Ovary (tissue), 9 donors: ENCODE data around the gene LTK. TPM values are rescaled to one million over a fixed set of nuclear protein-coding genes. Genes with fewer than 3 reads are reported as not detected.
A peak's percentile ranks its signal among the peaks of the same experiment; 100 is the strongest.

Experiments
- DNase-seq, 5 donors: peaks; one replicate each; pipeline ENCODE4 v3.0.0-alpha.2; 2019 to 2020
- H3K27ac ChIP-seq, 2 donors: fragments of 200-600 bp; one replicate each; pipeline versions ENCODE4 v1.5.1 to v1.8.0; 2019 to 2022
- H3K27me3 ChIP-seq: fragments of 200-600 bp; one replicate; pipeline ENCODE4 v1.8.0; 2022
- H3K36me3 ChIP-seq: fragments of 200-600 bp; sonication (generic); one replicate; pipeline ENCODE4 v1.5.1; 2019
- H3K4me1 ChIP-seq: one replicate; pipeline ENCODE4 v1.8.1; 2013; ENCODE audit warnings: mild to moderate bottlenecking, moderate library complexity; ENCODE audit not compliant: insufficient read depth
- H3K4me3 ChIP-seq: fragments of 200-600 bp; sonication (generic); one replicate; pipeline ENCODE4 v1.5.1; 2017
- H3K9me3 ChIP-seq, 2 donors: fragments of 200-600 bp in 1 of 2; sonication (generic) in 1 of 2; one replicate each; pipeline versions ENCODE4 v1.5.1 to v1.8.1; 2013 to 2019; ENCODE audit warnings: mild to moderate bottlenecking in 1 of 2, moderate library complexity in 1 of 2
- EP300 ChIP-seq: sonication (generic); formaldehyde crosslinking; IDR thresholded peaks from one replicate; pipeline ENCODE4 v1.6.1; 2017; ENCODE audit warnings: antibody characterized with exemption
- POLR2A ChIP-seq: fragments of 450-650 bp; IDR thresholded peaks from one replicate; pipeline ENCODE4 v1.6.1; 2017; ENCODE audit warnings: antibody characterized with exemption, mild to moderate bottlenecking, moderate library complexity
- WGBS, 3 donors: extraction: QIAGEN DNeasy Blood & Tissue Kit in 1 of 3; methylation state at CpG; one replicate each; pipeline versions ENCODE4 v1.1.5 to v1.1.7; 2013 to 2017; 5-methylcytosine and 5-hydroxymethylcytosine counted together
- intact Hi-C, 4 donors: fragments of 100-400 bp; cut with DNase I; formaldehyde crosslinking; loops; one replicate each; pipeline versions ENCODE4 v1.11.0 to v1.15.1; 2022 to 2023
- polyA plus RNA-seq, 2 donors: library from polyadenylated mRNA; stranded (reverse); fragments of 200-250 nt in 1 of 2; fragments of 350-450 nt in 1 of 2; fragmentation: Illumina TruSeq in 1 of 2; extraction: RNeasy Lipid Tissue Mini Kit (QIAGEN cat#74804) in 1 of 2; gene quantifications; one replicate each; pipeline ENCODE4 v1.2.3, GENCODE V29; 2013 to 2014
- total RNA-seq, 7 donors: library from RNA; depleted of rRNA in 2 of 7; stranded (reverse); fragments of >200 nt in 2 of 7; fragmentation: NEBNext Ultra II Directional in 3 of 7; extraction: Animal tissue kit (Norgen Biotek cat#: 25700) in 3 of 7; gene quantifications; one replicate each; pipeline versions ENCODE4 v1.1.0 to v1.2.4, GENCODE V29; 2016 to 2023
- TF ChIP-seq, protein P1 (sequence below), 3 donors: fragments of 450-650 bp in 2 of 3; fragments of 200-600 bp in 1 of 3; IDR thresholded peaks; one replicate each; pipeline versions ENCODE4 v1.5.1 to v1.8.0; 2016 to 2022; ENCODE audit warnings: antibody characterized with exemption in 3 of 3, mild to moderate bottlenecking in 1 of 3
- donor health status: DM: no; HTN: no; CAD: no; lungs with moderate emphysema.
- donor health status: DM: no; HTN: no; CAD: no.
- donor health status: Bipolar disorder and iron deficiency.
- donor health status: DM: yes; HTN: yes; CAD: no.
- donor health status: DM: no; HTN: no; CAD: no.
- donor health status: DM: yes; HTN: yes; CAD: no.

LTK gene
- total and polyA plus RNA-seq, 9 donors: 0.17 to 0.46 (median 0.30) TPM; not detected in 4

DNA sequence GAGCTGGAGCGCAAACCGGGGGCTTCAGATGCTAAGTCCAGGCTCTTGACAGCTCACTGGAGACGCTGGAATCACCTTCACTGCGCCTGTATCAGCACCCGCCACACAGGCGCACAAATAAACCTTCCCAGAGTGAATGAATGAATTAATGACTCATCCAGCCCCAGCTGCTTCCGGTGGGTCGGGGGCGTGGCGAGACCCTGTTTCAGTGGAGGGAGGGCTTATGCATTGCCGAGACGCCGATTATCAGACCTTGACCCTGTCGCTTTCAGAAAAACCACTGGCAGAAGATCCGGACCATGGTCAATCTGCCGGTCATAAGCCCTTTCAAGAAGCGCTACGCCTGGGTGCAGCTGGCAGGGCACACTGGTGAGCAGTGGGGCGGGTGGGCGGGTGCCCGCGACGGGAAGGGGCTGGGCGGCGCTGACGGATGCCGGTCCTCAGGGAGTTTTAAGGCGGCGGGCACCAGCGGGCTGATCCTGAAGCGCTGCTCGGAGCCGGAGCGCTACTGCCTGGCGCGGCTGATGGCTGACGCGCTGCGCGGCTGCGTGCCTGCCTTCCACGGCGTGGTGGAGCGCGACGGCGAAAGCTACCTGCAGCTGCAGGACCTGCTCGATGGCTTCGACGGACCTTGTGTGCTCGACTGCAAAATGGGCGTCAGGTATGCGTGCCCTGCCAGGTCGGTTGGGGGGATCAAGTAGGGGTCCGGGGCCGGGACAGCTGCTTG lies 12.3 kb downstream of the LTK start:
- WGBS, 3 donors: 3 to 9% (median 4%) methylated on average over 56 of the region's 56 CpGs
- H3K27me3 ChIP-seq: peaks cover 4% of the 10 kb centered on the region
- H3K36me3 ChIP-seq: no peaks in the 10 kb centered on the region
- intact Hi-C loops: no loop called here
- no peak overlapping the region for H3K4me3 ChIP-seq
- TF ChIP-seq, protein P1, sequence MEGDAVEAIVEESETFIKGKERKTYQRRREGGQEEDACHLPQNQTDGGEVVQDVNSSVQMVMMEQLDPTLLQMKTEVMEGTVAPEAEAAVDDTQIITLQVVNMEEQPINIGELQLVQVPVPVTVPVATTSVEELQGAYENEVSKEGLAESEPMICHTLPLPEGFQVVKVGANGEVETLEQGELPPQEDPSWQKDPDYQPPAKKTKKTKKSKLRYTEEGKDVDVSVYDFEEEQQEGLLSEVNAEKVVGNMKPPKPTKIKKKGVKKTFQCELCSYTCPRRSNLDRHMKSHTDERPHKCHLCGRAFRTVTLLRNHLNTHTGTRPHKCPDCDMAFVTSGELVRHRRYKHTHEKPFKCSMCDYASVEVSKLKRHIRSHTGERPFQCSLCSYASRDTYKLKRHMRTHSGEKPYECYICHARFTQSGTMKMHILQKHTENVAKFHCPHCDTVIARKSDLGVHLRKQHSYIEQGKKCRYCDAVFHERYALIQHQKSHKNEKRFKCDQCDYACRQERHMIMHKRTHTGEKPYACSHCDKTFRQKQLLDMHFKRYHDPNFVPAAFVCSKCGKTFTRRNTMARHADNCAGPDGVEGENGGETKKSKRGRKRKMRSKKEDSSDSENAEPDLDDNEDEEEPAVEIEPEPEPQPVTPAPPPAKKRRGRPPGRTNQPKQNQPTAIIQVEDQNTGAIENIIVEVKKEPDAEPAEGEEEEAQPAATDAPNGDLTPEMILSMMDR (IDR thresholded peaks at IDR 0.05): no peak
- TF ChIP-seq EP300 (no peak), POLR2A (no peak)
- H3K27ac ChIP-seq: no peak overlapping the region
- no peaks in the 10 kb centered on the region for H3K9me3 ChIP-seq
- DNase-seq: no peak
- peaks cover 7% of the 10 kb centered on the region for H3K4me1 ChIP-seq

DNA sequence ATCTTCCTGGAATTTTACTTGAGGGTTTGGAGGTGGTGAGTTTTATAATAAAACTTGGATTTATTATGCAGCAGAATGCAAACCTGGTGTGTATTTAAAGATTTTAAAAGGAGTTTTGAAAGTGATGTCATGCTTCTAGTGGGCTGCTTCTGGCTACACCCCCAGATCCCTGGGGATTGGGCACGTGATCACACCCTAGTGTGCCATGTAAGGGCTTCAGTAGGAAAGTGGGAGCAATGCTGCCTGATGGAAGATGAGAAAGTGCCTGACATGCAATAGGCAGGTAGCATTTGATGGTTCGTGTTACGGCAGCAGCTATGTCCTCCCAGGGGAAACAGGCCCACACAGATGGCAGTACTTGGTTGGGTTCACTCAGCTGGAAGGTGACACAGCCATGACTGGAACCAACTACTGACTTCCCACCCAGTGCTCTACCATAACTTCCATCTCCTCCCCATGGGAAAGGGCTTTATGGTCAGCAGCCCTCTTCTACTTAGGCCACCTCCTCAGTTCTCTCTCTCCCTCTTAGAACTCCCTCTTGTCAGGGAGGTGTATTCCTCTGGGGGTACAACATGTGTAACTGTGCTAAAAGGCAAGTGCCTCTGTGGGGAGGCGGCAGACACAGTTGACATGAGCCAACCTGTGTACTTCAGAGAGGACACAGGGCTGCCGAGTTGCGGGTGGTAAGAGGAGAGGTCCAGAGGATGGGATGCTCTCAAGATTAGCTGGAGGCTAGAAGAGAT lies 14.3 kb downstream of the LTK start:
- H3K4me1 ChIP-seq: peaks cover 12% of the 10 kb centered on the region
- H3K27me3 ChIP-seq: peaks cover 4% of the 10 kb centered on the region
- H3K4me3 ChIP-seq: no peak overlapping the region
- H3K9me3 ChIP-seq: no peaks in the 10 kb centered on the region
- intact Hi-C loops: no loop called here
- H3K27ac ChIP-seq: no peak overlapping the region
- H3K36me3 ChIP-seq: no peaks in the 10 kb centered on the region
- DNase-seq: no peak
- TF ChIP-seq, protein P1 (IDR thresholded peaks at IDR 0.05): no peak
- no peak for TF ChIP-seq POLR2A
- TF ChIP-seq EP300: no peak
- WGBS, 3 donors: 90 to 97% (median 91%) methylated on average over 6 of the region's 6 CpGs

DNA sequence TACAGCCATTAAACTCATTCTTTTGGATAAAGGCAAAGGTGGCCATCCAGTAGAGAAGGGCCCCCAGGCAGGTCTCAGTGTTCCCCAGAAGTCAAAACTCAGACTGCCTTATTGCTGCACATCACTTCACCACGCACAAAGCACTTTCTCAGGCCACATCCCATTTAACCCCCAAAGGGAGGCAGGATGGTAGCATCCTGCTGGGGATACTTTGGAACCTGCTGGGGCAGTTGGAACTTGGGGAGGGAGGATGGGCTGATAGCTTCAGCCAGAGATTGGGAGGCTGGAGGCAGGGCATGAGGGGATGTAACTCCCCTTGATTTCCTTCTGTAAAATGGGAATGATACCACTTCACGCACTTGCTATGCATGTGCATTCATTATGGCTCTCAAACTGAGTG lies 15.0 kb downstream of the LTK start:
- H3K9me3 ChIP-seq: no peaks in the 10 kb centered on the region
- 86 to 88% (median 87%) methylated on average over 2 of the region's 2 CpGs for WGBS, 3 donors
- no peak overlapping the region for H3K27ac ChIP-seq
- intact Hi-C loops: no loop called here
- H3K36me3 ChIP-seq: no peaks in the 10 kb centered on the region
- TF ChIP-seq EP300 (no peak), POLR2A (no peak)
- TF ChIP-seq, protein P1 (IDR thresholded peaks at IDR 0.05): no peak
- no peak for DNase-seq
- no peak overlapping the region for H3K4me3 ChIP-seq
- H3K4me1 ChIP-seq: peaks cover 14% of the 10 kb centered on the region
- peaks cover 4% of the 10 kb centered on the region for H3K27me3 ChIP-seq

DNA sequence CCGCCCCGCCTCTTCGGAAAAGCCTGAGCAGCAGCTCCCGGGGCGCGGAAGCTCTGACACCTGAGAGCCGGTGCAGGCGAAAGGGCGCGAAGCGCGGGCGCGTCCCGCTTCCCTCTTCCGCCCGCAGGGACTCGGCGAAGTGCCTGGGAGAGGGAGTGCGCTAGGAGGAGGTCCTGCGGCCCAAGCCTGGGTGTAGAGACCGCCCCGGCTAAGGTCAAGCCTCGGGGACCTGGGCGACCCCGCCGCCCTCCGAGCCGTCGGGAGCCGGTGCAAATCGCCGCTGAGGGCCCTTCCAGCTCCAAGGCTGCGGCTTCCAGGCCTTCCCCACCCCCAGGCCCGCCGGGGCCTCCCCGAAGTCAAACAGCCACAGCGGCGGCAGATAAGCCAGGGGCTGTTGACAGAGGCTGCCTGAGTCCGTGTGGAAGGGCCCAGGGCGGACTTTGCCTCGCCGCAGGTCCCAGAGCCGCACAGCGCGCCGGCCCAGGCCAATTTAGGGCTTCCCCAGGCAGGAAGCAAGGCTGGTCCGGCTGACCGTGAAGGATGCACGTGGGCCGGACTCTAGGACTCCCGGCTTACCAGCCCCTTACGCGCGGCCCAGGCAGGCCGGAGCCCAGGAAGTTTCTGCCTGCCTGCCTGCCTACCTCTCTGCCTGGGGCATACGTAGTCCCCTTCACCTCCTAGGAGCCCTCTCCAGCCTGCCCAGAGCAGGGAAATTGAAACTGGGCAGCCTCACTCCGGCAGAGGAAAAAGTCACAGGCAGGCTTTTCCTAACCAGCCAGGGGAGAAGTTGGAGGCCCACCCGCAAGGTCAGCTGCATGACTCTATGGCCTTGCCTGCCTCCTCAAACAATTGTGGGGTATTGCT lies 17.7 kb downstream of the LTK start:
- Histone ChIP-seq H3K36me3 (no peaks in the 10 kb centered on the region), H3K9me3 (no peaks in the 10 kb centered on the region), H3K4me3 (peak overlapping the region; percentile 7), H3K4me1 (peaks cover 11% of the 10 kb centered on the region), H3K27me3 (no peaks in the 10 kb centered on the region), H3K27ac (no peak overlapping the region)
- TF ChIP-seq EP300 (no peak), POLR2A (no peak)
- TF ChIP-seq, protein P1 (IDR thresholded peaks at IDR 0.05): no peak
- intact Hi-C loops: no loop called here
- DNase-seq: no peak
- WGBS, 3 donors: 38 to 47% (median 46%) methylated on average over 44 to 59 of the region's 59 CpGs
